Activated T-cell treated with anti-CD3 and anti-CD28 coated beads for 48 hours (primary cell): ENCODE data around the gene ABCC4.

Source experiments
- DNase-seq: peaks from one replicate; pipeline ENCODE4 v3.0.0-alpha.2; 2020; ENCODE audit warnings: low read depth

ABCC4 gene

GRCh38 chr13:94992036-94992960, 309.0 kb downstream of the ABCC4 start:
- no peak for DNase-seq

- no peak for DNase-seq
Measured at GRCh38 chr13:94988654-94989053, 312.6 kb downstream of the ABCC4 start.

- no peak for DNase-seq
Measured at GRCh38 chr13:94987869-94988268, 313.4 kb downstream of the ABCC4 start.

GRCh38 chr13:94987081-94987480, 314.2 kb downstream of the ABCC4 start:
- no peak for DNase-seq

- no peak for DNase-seq
Measured at GRCh38 chr13:94984958-94985357, 316.3 kb downstream of the ABCC4 start.

- DNase-seq = no peak
Measured at GRCh38 chr13:94978516-94978915, 322.7 kb downstream of the ABCC4 start.

GRCh38 chr13:94974015-94974951, 327.0 kb downstream of the ABCC4 start:
- no peak for DNase-seq

- DNase-seq = no peak
Measured at GRCh38 chr13:94972262-94972661, 329.0 kb downstream of the ABCC4 start.
